T-helper 1 cell treated with Interleukin-12 subunit alpha and Interleukin-12 subunit beta and Interleukin-4 antibody, amounts not matched to agents 30 ng/mL and 1 ng/mL, for 36 hours (primary cell): ENCODE data around the gene EYS. TPM values are rescaled to one million over a fixed set of nuclear protein-coding genes. Genes with fewer than 3 reads are reported as not detected.

Source experiments
- intact Hi-C: fragments of 100-400 bp; cut with micrococcal nuclease; formaldehyde crosslinking; loops from one replicate; pipeline ENCODE4 v1.15.1; 2024
- total RNA-seq: library from RNA; stranded (reverse); gene quantifications from 2 replicates; pipeline ENCODE4 v1.2.3, GENCODE V29; 2022

Gene EYS
- total RNA-seq, 1 donor from 2014 or later: not detected

GRCh38 chr6:64860203-64860602 lies 846.8 kb downstream of the EYS start:
- intact Hi-C loops: no loop called here

- intact Hi-C loops: no loop called here
These were observed 856.9 kb downstream of the EYS start for GRCh38 chr6:64850121-64850520.

- intact Hi-C loops: no loop called here
These were observed 858.6 kb downstream of the EYS start for GRCh38 chr6:64848467-64848866.

GRCh38 chr6:64847396-64847795 lies 859.6 kb downstream of the EYS start:
- intact Hi-C loops: no loop called here

DNA sequence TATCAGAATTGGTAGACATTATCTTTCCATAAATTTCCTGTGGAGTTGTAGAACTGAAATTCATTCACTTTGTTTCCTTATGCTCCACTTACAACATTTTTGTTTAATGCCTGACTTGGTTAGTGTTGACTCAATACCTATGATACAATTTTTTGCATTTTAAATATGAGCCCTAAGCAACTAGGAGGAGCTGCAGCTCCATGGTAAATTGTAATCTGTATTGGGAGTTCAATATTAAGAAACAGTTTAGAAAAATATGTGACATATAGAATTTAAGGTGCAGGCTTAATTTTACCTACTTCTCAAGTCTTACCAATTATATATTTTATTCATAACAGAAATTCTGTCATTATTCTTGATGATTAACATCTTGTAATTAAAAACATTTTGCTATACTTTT lies 868.3 kb downstream of the EYS start:
- intact Hi-C loops: no loop called here

- intact Hi-C loops: no loop called here
These were observed 875.3 kb downstream of the EYS start for GRCh38 chr6:64831680-64832079.

DNA sequence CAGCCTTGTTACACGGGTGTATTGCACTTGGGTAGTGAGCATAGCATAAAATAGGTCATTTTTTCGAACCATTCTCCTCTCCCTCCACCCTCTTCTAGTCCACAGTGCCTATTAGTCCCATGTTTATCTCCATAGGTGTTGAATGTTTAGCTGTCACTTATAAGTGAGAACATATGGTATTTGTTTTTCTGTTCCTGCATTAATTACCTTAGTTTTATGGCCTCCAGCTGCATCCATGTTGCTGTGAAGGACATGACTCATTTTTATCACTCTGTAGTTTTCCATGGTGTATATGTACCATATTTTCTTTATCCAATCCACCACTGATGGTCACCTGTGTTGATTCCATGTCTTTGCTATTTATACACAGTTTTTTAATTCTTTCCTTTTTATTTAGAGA lies 889.5 kb downstream of the EYS start:
- intact Hi-C loops: no loop called here

DNA sequence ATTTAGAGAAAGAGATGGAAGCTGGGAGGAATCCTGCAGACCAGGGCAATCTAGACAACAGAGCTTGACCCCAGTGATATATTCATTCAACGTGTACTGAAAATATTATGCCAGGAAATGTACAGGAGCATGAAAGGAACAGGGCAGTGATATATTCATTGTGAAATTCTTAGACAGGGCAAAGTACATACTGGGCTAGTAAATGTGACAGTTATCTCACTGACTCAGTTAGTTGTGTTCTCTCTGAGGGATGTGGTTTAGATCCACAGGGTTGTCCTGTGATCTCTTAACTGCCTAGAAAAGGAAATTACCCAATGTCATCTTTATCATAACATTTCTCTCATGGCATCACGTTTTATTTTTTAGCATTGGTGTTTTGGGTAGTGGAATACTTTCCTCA lies 891.3 kb downstream of the EYS start:
- intact Hi-C loops: no loop called here

- intact Hi-C loops: no loop called here
These were observed 894.9 kb downstream of the EYS start for GRCh38 chr6:64812138-64812537.

GRCh38 chr6:64811119-64811518 lies 895.9 kb downstream of the EYS start:
- intact Hi-C loops: no loop called here

- intact Hi-C loops: no loop called here
These were observed 899.2 kb downstream of the EYS start for GRCh38 chr6:64807785-64808184.

DNA sequence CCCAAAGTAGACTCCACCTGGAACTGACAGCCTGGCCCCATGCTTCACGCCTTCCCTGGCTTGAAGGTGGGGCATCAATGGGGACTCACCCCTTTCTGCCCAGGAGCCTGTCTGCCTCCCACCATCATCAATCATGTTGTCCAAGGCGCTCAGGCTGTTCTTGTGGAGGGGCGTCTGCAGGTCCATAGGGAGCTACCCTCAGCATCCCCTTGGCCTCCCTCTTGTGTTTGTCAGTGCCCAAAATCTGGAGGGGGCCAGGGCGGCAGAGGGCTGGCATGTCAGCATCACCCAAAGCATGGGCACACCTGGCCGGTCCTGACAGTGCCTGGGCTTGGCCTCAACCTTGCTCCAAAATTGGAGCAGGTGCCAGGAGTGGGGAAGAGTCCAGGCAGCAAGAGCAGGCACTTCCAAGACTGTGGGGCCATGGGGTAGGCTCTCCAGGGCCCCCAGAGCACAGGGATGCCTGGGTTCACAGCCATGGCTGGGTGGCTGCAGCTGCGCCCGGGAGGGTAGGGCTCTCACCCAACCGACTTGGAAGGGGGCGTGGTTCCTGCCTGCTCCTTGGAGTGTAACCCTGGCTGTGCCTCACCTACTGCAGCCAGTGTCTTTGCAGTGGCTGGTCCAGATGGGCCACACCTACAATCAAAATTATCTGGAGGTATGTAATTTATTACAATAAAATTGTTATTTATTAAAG lies 903.4 kb downstream of the EYS start:
- intact Hi-C loops: no loop called here

GRCh38 chr6:64792534-64792933 lies 914.5 kb downstream of the EYS start:
- intact Hi-C loops: no loop called here

- intact Hi-C loops: no loop called here
These were observed 917.5 kb downstream of the EYS start for GRCh38 chr6:64789476-64789875.

GRCh38 chr6:64786736-64787135 lies 920.3 kb downstream of the EYS start:
- intact Hi-C loops: no loop called here

GRCh38 chr6:64782877-64783276 lies 924.1 kb downstream of the EYS start:
- intact Hi-C loops: no loop called here

GRCh38 chr6:64777941-64778785 lies 928.9 kb downstream of the EYS start:
- intact Hi-C loops: no loop called here

- intact Hi-C loops: no loop called here
These were observed 930.7 kb downstream of the EYS start for GRCh38 chr6:64776359-64776758.

GRCh38 chr6:64774881-64775280 lies 932.1 kb downstream of the EYS start:
- intact Hi-C loops: no loop called here

- intact Hi-C loops: no loop called here
These were observed 956.1 kb downstream of the EYS start for GRCh38 chr6:64750910-64751309.

DNA sequence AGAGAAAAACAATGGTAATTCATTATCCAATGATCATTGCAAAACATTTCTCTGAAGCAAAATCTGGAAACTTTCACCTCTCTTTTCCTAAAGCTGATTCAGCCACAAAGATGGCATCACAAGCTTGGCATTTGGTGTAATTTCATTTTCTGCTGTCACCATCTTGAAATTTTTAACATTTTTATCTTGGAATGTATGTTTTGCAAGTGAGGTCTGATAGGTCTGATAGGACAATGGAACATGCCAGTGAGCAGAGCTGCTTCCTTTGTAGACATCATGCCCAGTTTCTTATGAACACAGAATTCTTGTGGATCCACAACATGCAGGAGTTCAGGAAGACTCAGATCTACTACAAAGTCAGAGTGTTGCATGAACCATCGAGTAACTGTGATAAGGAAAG lies 969.6 kb downstream of the EYS start:
- intact Hi-C loops: no loop called here

DNA sequence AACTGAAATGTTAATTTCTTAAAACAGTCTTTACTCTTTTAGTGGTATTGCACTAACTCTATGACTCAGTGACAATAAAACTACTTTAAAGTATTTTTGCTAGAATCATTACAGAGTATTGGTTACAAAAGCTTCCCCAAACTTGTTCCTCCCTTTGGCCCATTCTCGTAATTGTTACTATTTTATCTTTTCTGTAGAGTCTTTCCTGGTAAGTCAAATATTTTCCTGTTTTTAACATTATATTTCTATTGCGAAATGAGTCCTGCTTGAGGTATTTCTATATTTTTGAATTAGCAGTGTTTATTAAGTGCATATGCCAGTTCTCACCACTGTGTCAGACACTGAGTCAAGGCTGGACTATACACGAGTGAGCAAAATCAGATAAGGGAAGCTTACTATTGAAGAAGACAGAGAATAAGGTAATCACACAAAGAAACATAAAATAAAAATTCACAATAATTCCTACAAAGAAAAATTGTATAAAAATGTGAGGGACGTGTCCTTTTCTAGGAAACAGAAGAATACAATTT lies 970.5 kb downstream of the EYS start:
- intact Hi-C loops: no loop called here

GRCh38 chr6:64733433-64733832 lies 973.6 kb downstream of the EYS start:
- intact Hi-C loops: no loop called here
